22Rv1 (cell line): ENCODE measurements around the gene MTMR6.

Experiments
- H3K27ac ChIP-seq: fragments of 450-650 bp; 2 replicates; pipeline ENCODE4 v1.5.1; 2017
- ZFX ChIP-seq: fragments of 450-650 bp; IDR thresholded peaks from 2 replicates; pipeline ENCODE4 v1.6.1; 2017; ENCODE audit warnings: antibody characterized with exemption, borderline replicate concordance
- TF ChIP-seq, protein P1 (sequence below): fragments of 450-650 bp; IDR thresholded peaks from 2 replicates; pipeline ENCODE4 v1.5.1; 2017; ENCODE audit warnings: mild to moderate bottlenecking

Gene MTMR6

DNA sequence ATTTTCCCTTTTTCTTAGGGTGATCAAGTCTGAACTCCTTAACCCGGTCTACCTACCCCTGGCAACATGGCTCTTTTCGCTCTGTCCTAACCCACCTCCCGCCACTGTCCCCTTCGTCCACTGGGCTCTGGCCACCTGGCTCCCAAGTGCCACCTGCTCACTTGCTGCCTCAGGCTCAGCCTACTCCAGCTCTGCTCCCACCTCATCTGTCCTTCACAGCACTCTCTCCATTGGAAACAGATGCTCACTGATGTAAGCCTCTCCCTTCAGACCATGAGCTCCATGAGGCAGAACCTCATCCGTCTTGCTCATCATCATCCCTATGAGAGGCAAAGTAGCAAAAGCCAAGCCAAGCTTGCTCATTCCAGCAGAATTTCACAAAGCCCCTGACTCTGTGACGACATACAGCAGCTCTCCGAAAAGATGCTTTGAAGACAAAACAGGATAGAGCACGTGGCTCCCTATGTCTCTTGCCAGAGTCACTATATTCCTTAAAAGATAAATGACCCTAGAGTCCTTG lies 79.9 kb downstream of the MTMR6 start:
- H3K27ac ChIP-seq = no peak overlapping the region
- TF ChIP-seq ZFX = no peak

DNA sequence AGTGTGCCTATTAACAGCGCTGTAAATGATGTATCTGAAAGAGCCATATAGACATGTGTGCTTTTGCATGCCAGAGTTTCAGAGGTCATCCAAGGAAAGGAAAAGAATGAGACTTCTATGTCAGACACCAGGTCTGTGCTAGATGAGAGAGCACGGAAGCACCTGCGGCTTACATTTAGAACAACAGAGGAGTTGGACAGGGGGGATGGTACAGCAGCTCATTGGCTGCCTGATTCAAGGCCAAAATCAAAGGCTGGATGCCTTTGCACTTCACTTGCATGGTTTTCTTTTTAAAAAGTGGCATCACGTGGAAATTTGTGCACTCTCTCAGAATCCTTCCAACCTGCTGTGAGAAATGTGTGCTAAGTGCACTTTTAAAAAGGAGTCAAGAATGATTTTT lies 82.4 kb downstream of the MTMR6 start:
- no peak overlapping the region for H3K27ac ChIP-seq
- TF ChIP-seq ZFX = no peak
- TF ChIP-seq, protein P1, sequence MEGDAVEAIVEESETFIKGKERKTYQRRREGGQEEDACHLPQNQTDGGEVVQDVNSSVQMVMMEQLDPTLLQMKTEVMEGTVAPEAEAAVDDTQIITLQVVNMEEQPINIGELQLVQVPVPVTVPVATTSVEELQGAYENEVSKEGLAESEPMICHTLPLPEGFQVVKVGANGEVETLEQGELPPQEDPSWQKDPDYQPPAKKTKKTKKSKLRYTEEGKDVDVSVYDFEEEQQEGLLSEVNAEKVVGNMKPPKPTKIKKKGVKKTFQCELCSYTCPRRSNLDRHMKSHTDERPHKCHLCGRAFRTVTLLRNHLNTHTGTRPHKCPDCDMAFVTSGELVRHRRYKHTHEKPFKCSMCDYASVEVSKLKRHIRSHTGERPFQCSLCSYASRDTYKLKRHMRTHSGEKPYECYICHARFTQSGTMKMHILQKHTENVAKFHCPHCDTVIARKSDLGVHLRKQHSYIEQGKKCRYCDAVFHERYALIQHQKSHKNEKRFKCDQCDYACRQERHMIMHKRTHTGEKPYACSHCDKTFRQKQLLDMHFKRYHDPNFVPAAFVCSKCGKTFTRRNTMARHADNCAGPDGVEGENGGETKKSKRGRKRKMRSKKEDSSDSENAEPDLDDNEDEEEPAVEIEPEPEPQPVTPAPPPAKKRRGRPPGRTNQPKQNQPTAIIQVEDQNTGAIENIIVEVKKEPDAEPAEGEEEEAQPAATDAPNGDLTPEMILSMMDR = no peak

DNA sequence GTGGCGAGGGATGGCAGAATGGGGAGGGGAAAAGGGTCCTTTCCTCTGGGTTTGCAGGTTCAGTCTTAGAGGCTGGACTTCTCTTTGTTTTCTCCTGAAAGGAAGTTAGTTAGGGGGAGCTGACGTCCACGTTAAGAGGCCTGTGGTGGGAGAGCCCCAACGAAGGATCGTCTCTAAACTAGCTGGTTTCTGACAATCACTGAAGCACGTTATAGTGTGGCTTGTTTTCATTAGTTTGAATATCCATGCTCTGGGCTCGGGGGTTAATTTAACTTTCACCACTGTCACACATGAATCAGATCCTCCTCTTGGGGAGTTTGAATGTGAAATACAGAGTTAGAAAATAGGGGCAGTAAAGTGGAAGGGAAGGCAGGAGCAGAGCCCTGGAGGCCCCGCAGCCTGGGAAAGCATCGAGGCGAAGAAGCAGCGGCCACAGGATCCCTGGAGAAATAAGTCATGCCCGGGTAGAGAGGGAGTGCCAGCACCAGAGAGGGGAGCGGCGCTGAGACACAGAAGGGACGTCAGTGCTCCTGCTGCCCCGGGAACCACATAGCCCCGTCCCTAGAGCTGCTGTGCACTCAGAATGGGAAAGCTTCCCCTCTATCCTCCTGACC lies 84.1 kb downstream of the MTMR6 start:
- no peak for TF ChIP-seq ZFX
- TF ChIP-seq, protein P1 = no peak
- H3K27ac ChIP-seq = no peak overlapping the region

DNA sequence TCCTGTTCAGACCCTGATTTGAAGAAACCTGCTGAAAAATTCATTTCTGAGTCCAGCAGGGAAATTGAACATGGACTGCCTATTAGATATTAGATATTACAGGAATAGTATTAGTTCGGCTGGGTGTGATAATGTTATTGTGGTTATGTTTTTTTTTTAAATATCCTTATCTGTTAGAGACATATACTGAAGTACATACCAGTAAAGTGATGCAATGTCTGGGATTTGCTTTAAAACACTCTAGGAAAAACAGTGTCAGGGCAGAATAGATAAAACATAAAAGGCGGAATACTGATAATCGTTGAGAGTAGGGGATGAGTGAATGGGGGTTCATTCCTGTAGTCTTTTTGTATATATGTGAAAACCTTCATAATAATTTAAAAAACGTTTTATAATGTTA lies 86.5 kb downstream of the MTMR6 start:
- no peak overlapping the region for H3K27ac ChIP-seq
- TF ChIP-seq, protein P1 = no peak

DNA sequence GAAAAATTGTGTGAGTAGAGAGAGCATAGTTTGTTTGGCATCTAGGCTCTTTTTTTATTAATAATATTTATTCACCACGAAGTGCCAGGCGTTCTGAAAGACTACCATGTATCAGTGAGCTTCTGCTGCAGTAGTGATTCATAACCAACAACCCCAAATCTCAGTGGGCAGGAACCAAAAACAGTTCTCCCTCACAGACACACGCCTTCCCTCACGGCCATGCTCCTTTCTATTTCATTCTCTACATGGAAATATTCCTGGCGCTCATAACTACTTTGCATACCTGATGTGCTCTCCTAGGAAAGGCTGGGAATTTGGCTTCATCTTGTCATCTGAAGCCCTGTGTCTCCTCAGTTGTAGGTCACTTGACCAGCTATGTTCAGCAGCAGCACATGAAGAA lies 88.6 kb downstream of the MTMR6 start:
- no peak for TF ChIP-seq ZFX
- TF ChIP-seq, protein P1 = no peak
- H3K27ac ChIP-seq = no peak overlapping the region

DNA sequence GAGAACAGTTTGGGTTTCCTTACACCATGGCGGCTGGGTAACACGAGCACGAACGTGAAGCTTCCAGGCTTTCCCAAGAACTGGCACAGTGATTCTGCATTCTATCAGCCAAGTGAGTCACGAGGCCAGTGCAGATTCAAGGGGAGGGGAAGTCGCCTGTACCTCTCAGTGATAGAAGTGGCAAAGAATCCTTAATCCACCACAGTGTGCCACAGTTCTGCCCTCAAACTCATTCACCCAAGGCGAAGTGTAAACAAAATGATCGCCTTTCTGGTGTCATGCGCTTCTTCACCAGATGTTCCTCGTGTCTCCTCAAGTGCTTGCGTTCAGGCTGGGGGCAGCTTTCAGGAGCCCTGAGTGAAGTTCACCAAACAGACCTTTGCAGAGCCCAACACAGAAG lies 90.3 kb downstream of the MTMR6 start:
- TF ChIP-seq ZFX = no peak
- TF ChIP-seq, protein P1 = no peak
- H3K27ac ChIP-seq = no peak overlapping the region
